ENCODE data around the gene UBD.

DNA sequence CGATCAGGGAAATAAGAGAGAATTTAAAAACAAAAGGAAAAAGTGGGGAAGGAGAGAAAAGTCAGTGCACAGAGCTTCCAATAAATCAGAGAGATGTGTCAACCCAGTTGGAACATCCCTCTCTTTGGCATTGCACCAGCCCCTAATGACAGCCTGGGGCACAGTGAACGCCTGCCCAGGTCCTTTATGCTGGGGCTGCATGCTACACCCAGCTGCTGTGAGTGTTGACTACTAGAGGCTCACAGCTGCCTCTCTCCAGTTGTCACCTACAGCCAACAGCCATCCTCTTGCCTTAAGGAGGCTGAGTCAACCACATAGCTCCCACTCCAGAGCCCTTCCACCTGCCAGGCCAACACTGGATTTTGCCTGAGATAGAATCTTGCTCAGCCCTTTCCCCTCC is 44.4 kb upstream of the UBD start:
- no peak for TF ChIP-seq TAF1 (IDR thresholded peaks at IDR 0.05; ENCODE audit: low read depth, low read length)
- TF ChIP-seq POLR2AphosphoS5 (IDR thresholded peaks at IDR 0.05; ENCODE audit: low read depth, low read length): no peak

Data from GM12891 (cell line).